Measurements from ENCODE around the gene USP1.

Gene USP1

DNA sequence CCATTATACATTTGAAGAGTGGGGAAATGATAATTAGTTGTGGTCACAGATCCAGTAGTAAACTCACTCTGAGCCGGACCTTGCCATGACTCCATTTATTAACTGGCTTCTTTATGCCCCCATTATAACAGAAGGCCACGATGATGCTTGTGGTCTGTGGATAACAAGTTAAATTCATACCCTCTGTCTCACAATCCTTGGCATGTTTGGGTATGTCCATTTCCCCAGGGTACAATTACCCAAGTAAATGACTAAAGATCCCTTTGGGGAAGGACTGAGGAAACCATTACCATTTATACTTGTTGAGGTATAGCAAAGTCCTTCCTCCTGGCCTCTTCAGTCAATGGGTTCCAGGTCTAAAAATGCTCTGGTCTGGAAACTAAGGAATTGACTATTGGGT lies 7.3 kb upstream of the USP1 start:
- ChIA-PET POLR2A (no interaction called here), CTCF (interaction anchor here (1.4 kb wide), 1 partner anchor 317 kb away, joined by 4 read pairs; no protein-coding TSS in a partner anchor)
- DNase-seq (ENCODE audit: low read depth, low spot score), result no peak
- TF ChIP-seq, protein P1, sequence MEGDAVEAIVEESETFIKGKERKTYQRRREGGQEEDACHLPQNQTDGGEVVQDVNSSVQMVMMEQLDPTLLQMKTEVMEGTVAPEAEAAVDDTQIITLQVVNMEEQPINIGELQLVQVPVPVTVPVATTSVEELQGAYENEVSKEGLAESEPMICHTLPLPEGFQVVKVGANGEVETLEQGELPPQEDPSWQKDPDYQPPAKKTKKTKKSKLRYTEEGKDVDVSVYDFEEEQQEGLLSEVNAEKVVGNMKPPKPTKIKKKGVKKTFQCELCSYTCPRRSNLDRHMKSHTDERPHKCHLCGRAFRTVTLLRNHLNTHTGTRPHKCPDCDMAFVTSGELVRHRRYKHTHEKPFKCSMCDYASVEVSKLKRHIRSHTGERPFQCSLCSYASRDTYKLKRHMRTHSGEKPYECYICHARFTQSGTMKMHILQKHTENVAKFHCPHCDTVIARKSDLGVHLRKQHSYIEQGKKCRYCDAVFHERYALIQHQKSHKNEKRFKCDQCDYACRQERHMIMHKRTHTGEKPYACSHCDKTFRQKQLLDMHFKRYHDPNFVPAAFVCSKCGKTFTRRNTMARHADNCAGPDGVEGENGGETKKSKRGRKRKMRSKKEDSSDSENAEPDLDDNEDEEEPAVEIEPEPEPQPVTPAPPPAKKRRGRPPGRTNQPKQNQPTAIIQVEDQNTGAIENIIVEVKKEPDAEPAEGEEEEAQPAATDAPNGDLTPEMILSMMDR (IDR thresholded peaks at IDR 0.05; ENCODE audit: insufficient read depth, low read length, missing control alignments), result no peak
- no peak overlapping the region for H3K4me3 ChIP-seq (ENCODE audit: low read depth, low read length)

- ChIA-PET CTCF (interaction anchor here (1.6 kb wide), 1 partner anchor 258 kb away, joined by 13 read pairs; no protein-coding TSS in a partner anchor), POLR2A (no interaction called here)
- no peak for DNase-seq (ENCODE audit: low read depth, low spot score)
- no peak overlapping the region for H3K4me3 ChIP-seq (ENCODE audit: low read depth, low read length)
- TF ChIP-seq, protein P1 (IDR thresholded peaks at IDR 0.05; ENCODE audit: insufficient read depth, low read length, missing control alignments), result no peak
These were observed 2.8 kb upstream of the USP1 start for GRCh38 chr1:62433861-62434617.

- ChIA-PET POLR2A (no interaction called here), CTCF (interaction anchor here (1.2 to 1.6 kb wide), 2 partner anchors 256 to 259 kb away, joined by 3 to 13 read pairs; no protein-coding TSS in a partner anchor)
- TF ChIP-seq, protein P1 (IDR thresholded peaks at IDR 0.05; ENCODE audit: insufficient read depth, low read length, missing control alignments), result no peak
- no peak overlapping the region for H3K4me3 ChIP-seq (ENCODE audit: low read depth, low read length)
- DNase-seq (ENCODE audit: low read depth, low spot score), result no peak
These were observed 2.2 kb upstream of the USP1 start for GRCh38 chr1:62434618-62435001.

GRCh38 chr1:62435231-62436038 lies 1.4 kb upstream of the USP1 start:
- H3K4me3 ChIP-seq (ENCODE audit: low read depth, low read length), result peak overlapping the region; percentile 89
- TF ChIP-seq, protein P1 (IDR thresholded peaks at IDR 0.05; ENCODE audit: insufficient read depth, low read length, missing control alignments), result no peak
- ChIA-PET POLR2A (no interaction called here), CTCF (interaction anchor here (0.6 to 1.6 kb wide), 5 partner anchors 257 to 311 kb away, joined by 3 to 13 read pairs (median 3); no protein-coding TSS in a partner anchor)
- DNase-seq (ENCODE audit: low read depth, low spot score), result no peak

GRCh38 chr1:62436039-62436465 lies 797 bp upstream of the USP1 start:
- CTCF ChIA-PET, result interaction anchor here (1.1 to 1.6 kb wide), 4 partner anchors 258 to 311 kb away, joined by 3 to 13 read pairs (median 4); no protein-coding TSS in a partner anchor
- peak overlapping the region; percentile 89 for H3K4me3 ChIP-seq (ENCODE audit: low read depth, low read length)
- POLR2A ChIA-PET, result interaction anchor here (0.6 kb wide), 1 partner anchor 13 kb away, joined by 4 read pairs; no protein-coding TSS in a partner anchor
- no peak for DNase-seq (ENCODE audit: low read depth, low spot score)
- TF ChIP-seq, protein P1 (IDR thresholded peaks at IDR 0.05; ENCODE audit: insufficient read depth, low read length, missing control alignments), result no peak

Measured in AG04449 (cell line).